H1 (cell line): Measurements from ENCODE around the gene UTRN. TPM values are rescaled to one million over a fixed set of nuclear protein-coding genes. Genes with fewer than 3 reads are reported as not detected.

Experiments used
- CEBPB ChIP-seq: IDR thresholded peaks from 2 replicates; pipeline ENCODE4 v1.6.1; 2012; ENCODE audit warnings: low read depth, low read length
- HDAC2 ChIP-seq, 2 experiments: fragments of 300-600 bp in 1 of 2; sonication (generic) in 1 of 2; IDR thresholded peaks; 2 replicates each; pipeline ENCODE4 v1.6.1; 2011 to 2012; ENCODE audit warnings: low read depth in 2 of 2, low read length in 2 of 2, mild to moderate bottlenecking in 2 of 2, moderate library complexity in 2 of 2, borderline replicate concordance in 1 of 2, inconsistent platforms in 1 of 2
- polyA plus RNA-seq, 7 experiments: library from polyadenylated mRNA; depleted of rRNA in 3 of 7; stranded (reverse) in 5 of 7; unstranded in 2 of 7; fragments of >200 nt in 5 of 7; fragments of 200-250 nt in 2 of 7; gene quantifications; 1 replicate in 5 of 7; 2 replicates in 1 of 7; 4 replicates in 1 of 7; pipeline versions ENCODE4 v1.2.1 to v1.2.3, GENCODE V29; 2011 to 2013; ENCODE audit warnings: missing spikeins in 2 of 7, mixed read lengths in 2 of 7
- total RNA-seq: library from RNA; stranded (reverse); fragmentation: NEBNext Ultra II Directional; extraction: Animal tissue kit (Norgen Biotek cat#: 25700); gene quantifications from 2 replicates; pipeline ENCODE4 v1.2.1, GENCODE V29; 2021
- TF ChIP-seq, protein P1 (sequence below): fragments of 300-600 bp; sonication (generic); IDR thresholded peaks from 2 replicates; pipeline ENCODE4 v1.7.1; 2012; ENCODE audit warnings: low read length, moderate library complexity, mild to moderate bottlenecking, inconsistent platforms; ENCODE audit not compliant: insufficient replicate concordance

Gene UTRN
- total and polyA plus RNA-seq, 2 of the 8 experiments (the other 6 are each of a cell fraction or from before 2014, with no cell fraction given): 25.0 to 112 TPM

DNA sequence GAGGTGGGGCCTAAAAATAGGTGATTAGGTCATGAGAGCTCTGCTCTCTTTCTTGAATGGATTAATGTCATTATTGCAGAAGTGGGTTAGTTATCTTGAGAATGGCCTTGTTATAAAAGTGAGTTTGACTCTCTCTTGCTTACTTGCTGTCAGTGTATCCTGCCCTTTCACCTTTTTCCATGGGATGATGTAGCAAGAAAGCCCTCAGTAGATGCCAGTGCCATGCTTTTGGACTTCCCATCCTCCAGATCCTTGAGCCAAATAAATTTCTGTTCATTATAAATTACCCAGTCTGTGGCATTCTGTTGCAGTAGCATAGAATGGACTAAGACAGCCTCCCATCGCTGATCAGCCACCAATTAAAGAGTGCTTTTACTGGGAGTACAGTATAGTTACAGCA, 40.1 kb downstream of the UTRN start (continued):
- TF ChIP-seq, protein P1, sequence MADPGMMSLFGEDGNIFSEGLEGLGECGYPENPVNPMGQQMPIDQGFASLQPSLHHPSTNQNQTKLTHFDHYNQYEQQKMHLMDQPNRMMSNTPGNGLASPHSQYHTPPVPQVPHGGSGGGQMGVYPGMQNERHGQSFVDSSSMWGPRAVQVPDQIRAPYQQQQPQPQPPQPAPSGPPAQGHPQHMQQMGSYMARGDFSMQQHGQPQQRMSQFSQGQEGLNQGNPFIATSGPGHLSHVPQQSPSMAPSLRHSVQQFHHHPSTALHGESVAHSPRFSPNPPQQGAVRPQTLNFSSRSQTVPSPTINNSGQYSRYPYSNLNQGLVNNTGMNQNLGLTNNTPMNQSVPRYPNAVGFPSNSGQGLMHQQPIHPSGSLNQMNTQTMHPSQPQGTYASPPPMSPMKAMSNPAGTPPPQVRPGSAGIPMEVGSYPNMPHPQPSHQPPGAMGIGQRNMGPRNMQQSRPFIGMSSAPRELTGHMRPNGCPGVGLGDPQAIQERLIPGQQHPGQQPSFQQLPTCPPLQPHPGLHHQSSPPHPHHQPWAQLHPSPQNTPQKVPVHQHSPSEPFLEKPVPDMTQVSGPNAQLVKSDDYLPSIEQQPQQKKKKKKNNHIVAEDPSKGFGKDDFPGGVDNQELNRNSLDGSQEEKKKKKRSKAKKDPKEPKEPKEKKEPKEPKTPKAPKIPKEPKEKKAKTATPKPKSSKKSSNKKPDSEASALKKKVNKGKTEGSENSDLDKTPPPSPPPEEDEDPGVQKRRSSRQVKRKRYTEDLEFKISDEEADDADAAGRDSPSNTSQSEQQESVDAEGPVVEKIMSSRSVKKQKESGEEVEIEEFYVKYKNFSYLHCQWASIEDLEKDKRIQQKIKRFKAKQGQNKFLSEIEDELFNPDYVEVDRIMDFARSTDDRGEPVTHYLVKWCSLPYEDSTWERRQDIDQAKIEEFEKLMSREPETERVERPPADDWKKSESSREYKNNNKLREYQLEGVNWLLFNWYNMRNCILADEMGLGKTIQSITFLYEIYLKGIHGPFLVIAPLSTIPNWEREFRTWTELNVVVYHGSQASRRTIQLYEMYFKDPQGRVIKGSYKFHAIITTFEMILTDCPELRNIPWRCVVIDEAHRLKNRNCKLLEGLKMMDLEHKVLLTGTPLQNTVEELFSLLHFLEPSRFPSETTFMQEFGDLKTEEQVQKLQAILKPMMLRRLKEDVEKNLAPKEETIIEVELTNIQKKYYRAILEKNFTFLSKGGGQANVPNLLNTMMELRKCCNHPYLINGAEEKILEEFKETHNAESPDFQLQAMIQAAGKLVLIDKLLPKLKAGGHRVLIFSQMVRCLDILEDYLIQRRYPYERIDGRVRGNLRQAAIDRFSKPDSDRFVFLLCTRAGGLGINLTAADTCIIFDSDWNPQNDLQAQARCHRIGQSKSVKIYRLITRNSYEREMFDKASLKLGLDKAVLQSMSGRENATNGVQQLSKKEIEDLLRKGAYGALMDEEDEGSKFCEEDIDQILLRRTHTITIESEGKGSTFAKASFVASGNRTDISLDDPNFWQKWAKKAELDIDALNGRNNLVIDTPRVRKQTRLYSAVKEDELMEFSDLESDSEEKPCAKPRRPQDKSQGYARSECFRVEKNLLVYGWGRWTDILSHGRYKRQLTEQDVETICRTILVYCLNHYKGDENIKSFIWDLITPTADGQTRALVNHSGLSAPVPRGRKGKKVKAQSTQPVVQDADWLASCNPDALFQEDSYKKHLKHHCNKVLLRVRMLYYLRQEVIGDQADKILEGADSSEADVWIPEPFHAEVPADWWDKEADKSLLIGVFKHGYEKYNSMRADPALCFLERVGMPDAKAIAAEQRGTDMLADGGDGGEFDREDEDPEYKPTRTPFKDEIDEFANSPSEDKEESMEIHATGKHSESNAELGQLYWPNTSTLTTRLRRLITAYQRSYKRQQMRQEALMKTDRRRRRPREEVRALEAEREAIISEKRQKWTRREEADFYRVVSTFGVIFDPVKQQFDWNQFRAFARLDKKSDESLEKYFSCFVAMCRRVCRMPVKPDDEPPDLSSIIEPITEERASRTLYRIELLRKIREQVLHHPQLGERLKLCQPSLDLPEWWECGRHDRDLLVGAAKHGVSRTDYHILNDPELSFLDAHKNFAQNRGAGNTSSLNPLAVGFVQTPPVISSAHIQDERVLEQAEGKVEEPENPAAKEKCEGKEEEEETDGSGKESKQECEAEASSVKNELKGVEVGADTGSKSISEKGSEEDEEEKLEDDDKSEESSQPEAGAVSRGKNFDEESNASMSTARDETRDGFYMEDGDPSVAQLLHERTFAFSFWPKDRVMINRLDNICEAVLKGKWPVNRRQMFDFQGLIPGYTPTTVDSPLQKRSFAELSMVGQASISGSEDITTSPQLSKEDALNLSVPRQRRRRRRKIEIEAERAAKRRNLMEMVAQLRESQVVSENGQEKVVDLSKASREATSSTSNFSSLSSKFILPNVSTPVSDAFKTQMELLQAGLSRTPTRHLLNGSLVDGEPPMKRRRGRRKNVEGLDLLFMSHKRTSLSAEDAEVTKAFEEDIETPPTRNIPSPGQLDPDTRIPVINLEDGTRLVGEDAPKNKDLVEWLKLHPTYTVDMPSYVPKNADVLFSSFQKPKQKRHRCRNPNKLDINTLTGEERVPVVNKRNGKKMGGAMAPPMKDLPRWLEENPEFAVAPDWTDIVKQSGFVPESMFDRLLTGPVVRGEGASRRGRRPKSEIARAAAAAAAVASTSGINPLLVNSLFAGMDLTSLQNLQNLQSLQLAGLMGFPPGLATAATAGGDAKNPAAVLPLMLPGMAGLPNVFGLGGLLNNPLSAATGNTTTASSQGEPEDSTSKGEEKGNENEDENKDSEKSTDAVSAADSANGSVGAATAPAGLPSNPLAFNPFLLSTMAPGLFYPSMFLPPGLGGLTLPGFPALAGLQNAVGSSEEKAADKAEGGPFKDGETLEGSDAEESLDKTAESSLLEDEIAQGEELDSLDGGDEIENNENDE: no peak
- no peak for TF ChIP-seq CEBPB
- no peak for TF ChIP-seq HDAC2 (IDR thresholded peaks at IDR 0.05; ENCODE audit: borderline replicate concordance in 1 of 2, low read depth in 2 of 2, low read length in 2 of 2)
